ENCODE measurements around the gene SRSF5. TPM values are rescaled to one million over a fixed set of nuclear protein-coding genes. Genes with fewer than 3 reads are reported as not detected.

Gene SRSF5
- total and polyA plus RNA-seq, 2 of the 8 experiments (the other 6 are each of a cell fraction or from before 2014, with no cell fraction given): 101 to 238 TPM

DNA sequence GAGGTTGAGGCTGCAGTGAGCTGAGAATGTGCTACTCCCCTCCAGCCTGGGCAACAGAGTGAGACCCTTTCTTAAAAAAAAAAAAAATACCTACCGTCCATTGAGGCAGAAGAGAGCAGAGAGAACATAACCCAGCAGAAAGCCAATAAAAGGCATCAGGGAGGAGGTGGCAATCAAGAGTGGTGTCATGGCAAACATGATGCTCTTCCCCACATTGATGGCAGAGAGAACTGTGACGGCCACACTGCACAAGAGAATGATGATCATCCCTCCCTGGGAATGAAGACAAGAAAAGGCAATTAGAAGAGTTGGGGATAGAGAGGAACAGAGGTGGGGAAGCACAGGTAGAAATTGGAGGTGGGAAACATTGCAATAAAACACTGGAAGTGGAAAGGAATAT is 12.1 kb downstream of the SRSF5 start (continued):
- TF ChIP-seq RNF2 (IDR thresholded peaks at IDR 0.05; ENCODE audit: borderline replicate concordance, low read depth, low read length, missing control alignments, poor library complexity, severe bottlenecking): no peak
- no peak for TF ChIP-seq CBX5 (IDR thresholded peaks at IDR 0.05; ENCODE audit: low read depth, low read length)
- no peak for TF ChIP-seq CHD7 (IDR thresholded peaks at IDR 0.05; ENCODE audit: insufficient replicate concordance, low read length)
- TF ChIP-seq SP4 (IDR thresholded peaks at IDR 0.05; ENCODE audit: low read length): no peak
- TF ChIP-seq CHD2 (IDR thresholded peaks at IDR 0.05; ENCODE audit: low read length): no peak
- no peak for TF ChIP-seq CTCF (IDR thresholded peaks at IDR 0.05; ENCODE audit: control extremely low read depth in 1 of 3, insufficient read depth in 1 of 3, low read depth in 1 of 3, low read length in 3 of 3)
- TF ChIP-seq EP300 (IDR thresholded peaks at IDR 0.05; ENCODE audit: borderline replicate concordance in 1 of 2, low read depth in 2 of 2, low read length in 2 of 2): no peak

Measured in H1 (cell line).